NCI-H774 (cell line): ENCODE data around the gene TCERG1L.

Experiments used
- DNase-seq: peaks from one replicate; lab custom pipeline; 2025; lab: John Stamatoyannopoulos, UW

The TCERG1L gene

DNA sequence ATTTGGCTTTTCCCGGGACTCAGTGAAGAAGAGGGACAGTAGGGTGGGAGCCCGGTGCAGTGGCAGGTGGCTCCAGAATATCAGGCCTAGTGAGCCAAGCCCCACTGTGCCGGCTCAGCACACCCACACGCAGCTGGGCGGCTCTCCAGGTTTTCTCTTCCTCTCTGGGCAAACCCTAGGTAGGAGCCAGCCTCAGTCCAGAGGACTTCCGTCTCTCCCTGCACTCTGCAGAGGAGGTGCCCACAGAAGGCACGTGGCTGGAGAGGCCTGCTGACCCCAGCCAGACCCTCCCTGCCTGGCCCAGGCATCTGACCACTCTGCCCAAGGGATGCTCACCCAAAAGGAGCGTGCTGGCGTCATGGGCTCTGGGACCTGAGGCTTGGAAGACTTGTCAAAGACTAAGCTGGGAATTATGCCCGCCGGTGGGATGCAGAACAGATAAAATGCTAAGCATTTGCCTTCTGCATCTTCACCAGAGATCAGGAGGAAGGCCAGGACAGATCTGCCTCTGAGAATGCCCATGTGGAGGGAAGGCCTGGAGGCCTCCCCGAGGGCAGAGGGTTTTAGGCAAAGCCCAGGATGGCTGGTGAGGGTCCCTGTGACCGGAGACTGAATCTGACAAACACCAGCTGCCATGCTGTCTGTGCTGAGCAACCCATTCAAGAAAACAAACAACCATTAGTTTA is 40.2 kb downstream of the TCERG1L start:
- DNase-seq, result no peak

DNA sequence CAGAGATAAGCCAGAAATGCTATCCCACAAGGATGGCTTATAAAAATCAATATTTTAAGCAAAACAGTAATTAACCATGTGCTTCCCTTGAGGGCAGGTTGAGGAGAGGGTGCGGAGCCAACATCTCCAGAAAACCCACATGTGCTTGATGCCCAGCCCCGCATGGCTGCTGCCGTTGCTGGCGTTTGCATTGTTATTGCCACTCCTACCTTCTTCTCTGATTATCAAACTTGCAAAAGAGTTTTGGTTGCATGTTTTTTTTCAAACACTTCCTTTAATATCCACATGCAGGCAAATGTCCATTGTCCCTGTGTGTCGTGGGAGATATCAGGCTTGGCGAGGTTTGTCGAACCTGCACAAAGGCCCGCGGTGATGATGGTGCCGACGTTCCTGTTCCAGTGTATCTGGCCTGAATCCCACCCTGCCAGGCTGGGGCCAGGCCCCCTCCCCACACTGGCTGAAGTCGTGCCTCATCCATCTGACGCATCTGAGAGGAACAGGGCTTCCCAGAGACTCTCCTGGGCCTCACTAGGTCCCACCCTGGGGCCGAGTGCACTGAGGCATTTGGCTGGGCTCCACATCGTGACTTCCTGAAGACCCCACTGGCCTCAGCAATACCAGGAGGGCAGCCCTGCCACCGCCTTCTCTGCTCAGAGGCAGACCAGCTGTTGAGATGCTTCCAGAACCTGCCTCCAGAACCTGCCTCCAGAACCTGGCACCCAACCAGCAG is 40.9 kb downstream of the TCERG1L start:
- no peak for DNase-seq

DNA sequence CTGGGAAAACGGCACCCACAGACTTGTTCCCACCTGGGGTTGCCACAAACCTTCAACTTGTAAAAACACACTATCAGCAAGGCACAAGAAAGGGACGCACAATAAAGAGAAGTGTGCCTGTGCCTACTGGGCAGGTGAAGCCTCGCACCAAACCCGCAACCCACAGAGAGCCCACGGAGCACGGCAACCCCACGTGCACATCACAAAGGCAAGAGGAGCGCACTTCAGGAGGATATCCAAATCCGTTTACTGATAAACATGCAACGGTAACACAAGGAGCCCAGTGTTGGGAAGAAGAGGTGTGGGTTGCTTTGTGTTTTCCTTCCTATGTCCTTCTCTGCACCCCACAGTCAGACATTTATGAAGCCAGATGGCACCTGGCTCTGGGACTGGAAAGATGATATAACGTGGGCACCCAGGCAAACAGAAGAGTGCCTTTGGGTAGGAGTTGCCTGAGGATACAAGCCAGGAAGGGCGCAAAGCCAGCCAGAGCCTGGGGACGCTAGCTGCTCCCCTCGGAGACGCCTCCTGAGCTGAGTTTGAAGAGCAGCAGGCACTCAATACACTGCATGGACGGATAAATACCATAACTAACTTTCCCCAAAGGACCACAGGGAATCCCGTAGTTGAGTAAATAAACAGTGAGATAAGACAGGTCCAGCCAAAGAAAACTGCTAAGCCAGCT is 41.6 kb downstream of the TCERG1L start:
- DNase-seq, result no peak

DNA sequence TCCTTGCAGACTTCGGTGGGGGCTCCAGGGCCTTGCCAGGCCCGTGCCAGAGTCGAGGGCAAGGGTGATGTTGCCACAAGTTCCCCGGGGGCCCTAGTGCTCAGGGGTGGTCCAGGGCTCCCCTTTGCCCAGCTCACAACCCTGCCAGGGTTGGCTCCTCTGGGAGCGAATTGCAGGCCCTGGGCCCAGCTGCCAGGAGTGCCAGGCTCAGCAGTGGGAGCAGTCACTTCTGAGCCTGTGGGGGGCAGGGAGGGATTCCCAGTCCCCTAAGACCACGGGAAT is 43.8 kb downstream of the TCERG1L start:
- DNase-seq, result no peak

DNA sequence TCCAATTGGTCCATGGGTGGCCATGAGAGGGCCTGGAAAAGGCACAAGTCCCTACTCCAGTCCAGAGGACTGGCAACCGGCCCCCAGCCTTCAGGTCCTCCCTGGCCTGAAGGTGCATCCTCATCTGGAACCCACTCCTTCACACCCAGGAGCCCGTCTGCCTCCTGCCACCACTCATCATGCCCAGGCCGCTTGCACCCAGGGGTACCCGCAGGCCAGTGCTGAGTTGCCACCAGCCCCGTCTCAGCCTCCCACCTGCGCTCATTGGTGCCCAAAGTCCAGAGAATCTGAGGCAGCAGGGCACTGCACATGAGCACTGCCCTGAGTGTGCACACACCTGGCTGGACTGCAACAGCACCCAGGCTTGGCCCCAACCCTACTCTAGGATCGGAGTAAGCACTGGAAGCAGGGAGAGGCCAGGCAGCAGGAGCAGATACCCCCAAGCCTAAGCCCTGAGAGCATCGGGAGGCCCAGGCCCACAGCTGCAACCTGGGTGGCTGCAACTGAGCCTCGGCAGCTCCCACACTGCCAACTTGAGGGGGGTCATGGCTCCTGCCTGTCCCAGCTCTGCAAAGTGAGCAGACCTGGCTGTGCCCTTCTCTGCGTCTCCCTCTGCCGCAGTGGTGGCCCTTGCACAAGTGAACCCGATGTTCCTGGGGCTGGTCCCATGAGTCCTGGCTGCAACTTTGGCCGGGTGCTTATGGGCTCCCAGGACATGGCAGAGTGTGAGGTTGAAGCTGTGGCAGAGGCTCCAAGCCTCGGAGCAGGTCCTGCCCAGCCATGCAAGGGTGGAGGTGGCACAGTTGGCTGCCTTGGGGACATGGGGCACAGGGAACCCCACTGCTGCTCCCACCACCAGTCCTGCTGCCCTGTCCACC is 44.3 kb downstream of the TCERG1L start:
- no peak for DNase-seq

DNA sequence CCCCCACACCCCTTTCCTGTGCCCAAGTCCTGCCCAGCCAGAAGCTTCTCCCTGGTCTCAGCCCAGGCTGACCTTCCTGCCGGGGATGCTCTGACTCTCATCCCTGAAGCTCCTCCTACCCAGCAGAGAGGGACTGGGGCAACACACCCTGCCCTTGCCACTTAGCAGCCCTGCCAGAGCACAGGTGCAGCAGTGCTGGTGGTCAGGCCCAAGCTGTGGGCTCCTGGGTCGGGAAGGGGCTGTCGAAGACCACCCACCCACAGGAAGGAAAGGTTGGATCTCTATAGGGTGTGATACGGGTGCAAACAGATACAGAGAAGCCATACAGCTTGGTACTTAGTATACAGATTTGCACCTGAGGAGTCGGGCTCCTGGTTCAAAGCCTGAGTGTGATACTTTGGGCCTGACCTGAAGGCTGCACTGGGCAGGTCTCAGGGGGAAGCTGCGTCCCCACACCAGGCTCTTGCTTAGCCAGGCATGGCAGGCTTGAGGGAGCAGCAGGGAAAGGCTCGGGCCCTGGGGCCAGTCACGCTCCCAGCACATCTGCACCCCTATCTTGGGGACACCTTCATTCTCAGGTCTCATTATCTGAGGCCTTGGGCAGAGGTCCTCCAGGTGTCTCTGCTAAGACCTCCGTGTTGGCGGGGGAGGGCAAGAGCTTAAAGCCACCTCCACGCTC is 47.3 kb downstream of the TCERG1L start:
- DNase-seq, result no peak

DNA sequence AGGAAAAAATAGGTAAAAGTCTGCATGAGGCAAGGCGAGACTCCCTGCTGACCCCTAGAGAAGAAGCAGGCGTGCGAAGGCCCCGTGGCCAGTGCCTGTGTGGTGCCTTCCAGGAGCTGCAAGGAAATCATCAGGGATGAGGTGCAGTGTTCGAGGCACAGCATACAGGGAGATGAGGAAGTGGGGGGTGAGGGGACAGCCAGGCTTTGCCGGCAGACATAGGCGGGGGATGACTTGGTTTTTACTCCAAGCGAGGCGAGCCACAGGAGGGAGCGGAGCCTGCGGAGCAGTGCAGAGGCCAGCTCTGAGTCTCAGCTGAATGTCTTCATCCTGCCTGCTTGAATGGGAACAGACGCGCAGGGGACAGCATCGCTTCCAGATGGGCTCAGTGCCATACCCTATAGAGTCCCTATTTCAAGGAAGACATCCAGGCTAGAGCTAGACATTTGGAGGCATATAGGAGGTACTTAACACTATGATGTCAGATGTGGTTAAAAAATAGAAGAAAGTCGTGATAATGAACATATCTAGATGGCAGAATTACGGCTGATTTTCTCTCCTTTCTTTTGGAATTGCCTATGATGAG is 49.5 kb downstream of the TCERG1L start:
- no peak for DNase-seq

DNA sequence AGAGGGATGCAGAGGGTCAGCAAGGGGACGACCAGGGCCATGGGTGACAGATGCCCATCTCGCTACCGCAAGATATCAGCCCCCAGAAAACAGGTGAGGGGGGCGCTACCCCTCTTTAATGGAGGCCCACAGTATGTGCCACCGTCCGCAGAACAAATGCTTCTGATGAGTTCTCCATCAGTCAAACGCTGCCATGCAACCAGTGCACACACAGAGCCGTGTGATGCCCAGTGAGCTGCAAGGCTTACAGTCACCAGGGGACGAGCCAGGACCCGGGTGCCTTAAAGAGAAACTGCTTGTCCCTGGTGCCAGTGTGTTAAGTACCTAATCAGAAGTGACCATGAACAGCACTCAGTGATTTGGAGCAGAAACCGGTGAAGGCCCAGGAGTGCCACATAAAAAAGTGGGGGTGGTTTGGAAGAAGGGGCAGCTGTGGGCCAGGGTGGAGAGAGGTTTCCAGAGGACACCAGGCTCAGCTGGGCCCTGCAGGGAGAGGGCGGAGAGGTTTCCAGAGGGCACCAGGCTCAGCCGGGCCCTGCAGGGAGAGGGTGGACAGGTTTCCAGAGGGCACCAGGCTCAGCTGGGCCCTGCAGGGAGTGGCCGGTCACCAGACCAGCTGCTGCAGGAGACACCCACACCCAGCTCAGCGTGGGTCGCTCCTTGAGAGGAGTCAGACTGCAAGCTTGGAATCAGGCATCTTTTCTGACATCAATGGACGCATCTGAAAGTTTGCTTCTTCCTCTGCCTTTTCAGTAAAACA is 50.9 kb downstream of the TCERG1L start:
- no peak for DNase-seq

DNA sequence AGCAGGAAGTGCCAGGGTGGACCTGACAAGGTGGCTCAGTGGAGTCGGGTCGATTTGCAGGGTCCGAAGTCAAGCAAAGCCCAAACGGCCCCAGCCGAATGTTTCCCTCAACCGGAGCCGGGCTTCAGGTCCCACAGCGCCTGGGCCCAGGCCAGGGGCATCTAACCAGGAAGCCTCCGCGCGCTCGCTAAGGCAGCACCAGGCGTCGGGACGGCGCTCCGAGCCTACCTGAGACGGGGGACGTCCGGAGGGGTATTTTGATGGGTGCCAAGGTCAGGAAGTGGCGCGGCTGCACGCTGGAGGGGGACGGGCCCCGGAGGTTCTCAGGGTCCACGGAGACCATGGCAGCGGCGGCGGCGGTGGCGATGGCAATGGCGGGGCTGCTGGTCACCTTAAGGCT is 51.5 kb downstream of the TCERG1L start:
- DNase-seq, result no peak

DNA sequence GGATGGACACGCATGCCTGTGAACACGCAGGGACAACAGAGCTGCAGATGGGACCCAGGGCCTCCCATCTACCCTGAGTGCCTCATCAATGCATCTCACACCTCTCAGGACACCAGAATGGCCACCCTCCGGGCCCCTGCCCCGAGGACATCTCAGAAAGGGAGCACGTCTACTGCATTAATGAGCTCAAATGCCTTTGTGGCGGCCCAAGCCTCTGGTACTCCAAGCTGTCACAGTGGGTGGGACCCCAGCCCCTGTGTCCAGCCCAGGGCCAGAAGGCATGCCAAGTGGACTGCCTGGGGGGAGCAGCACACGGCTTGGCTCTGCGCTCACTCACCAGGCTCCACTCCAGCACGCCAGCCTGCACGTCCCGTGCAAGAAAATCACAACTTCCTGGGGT is 52.0 kb downstream of the TCERG1L start:
- DNase-seq, result no peak

DNA sequence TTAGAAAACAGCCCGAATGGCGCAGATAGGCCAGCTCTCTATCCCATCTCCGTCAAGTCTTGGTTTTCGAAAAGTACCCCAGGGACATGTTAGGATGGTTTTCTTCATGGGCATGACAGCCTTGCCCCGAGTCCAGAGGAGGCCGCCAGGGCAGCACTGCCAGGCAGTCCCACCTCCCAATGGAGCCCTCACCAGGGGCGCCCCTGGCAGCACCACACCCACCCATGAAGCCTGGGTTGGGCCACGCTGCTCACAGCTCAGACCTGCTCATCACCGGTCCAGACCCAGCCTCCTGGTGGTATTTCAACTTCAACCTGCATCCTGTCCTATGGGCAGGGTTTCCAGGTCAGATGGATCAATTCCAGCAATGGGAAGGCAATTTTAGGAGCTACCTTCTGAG is 53.3 kb downstream of the TCERG1L start:
- no peak for DNase-seq

DNA sequence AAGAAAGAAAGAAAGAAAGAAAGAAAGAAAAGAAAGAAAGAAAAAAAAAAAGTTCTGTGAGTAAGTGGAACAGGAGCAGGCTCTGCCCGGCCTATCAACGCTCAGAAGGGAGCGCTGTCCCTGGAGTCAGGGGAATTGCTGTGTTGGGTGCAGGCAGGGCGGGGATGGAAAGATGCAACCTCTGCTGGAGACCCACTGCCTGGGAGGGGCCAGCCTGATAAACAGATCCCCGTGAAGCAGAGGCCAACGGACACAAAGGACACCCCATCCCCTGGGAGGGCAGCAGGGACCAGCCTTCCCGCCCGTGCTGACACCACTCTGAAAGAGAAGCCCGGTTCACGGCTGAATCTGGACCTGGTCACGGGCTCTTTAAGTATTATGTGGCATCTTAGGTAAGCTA is 54.5 kb downstream of the TCERG1L start:
- no peak for DNase-seq

DNA sequence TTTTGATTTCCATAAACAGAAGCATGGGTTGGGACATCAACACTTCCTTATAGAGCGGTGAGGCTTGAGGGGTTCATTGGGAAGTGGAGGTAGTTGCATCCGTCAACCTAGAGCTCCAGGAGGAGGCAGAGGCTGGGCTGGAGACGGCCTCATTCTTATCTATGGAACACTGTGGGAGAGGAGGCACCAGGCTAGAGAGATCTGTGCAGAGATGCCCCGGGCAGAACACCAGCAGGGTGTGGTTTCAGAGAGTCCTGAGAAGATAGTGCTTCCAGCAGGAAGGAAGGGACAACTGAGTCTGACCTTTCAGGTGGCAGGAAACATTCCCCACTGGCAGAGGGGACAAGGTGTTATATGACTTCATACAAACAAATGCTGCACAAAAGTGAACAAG is 56.7 kb downstream of the TCERG1L start:
- no peak for DNase-seq

DNA sequence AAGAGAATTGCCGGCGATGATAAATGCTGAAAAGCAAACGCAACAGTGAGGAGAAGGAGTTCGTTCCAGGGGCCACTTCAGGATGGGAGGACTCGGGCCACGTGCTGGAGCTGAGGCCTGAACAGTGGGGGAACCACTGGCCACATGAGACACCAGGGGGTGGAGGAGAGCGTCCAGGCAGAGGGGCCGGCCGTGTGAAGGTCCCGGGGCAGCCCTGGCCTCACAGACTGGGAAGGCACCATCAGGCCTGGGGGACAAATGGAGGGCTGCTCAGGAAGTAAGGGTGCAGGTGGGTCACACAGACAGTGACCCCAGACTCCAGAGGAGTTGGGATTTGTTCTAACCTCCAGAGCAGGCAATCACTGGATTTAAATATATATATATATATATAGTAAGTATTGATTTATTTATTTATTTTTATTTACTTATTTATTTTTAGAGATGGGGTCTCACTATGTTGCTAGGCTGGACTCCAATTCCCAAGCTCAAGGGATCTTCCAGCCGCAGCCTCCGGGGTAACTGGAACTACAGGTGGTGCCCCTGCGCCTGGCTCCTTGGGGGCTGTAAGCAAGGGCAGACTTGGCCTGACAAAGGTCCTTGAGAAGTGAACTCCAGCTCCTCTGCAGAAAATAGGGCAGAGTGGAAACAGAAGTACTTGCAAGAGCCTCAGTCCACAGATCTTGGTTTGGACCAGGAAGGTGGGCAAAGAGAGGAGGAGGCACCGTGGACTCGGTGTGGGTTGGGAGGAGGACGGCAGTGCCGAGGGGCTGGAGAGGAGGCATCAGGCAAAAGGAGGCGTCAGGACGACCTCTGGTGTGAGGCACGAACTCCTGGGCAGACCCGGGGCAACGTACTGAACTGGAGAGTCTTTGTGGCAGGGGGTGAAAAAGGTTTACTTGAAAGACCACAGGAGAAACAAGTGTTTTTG is 57.3 kb downstream of the TCERG1L start:
- no peak for DNase-seq

DNA sequence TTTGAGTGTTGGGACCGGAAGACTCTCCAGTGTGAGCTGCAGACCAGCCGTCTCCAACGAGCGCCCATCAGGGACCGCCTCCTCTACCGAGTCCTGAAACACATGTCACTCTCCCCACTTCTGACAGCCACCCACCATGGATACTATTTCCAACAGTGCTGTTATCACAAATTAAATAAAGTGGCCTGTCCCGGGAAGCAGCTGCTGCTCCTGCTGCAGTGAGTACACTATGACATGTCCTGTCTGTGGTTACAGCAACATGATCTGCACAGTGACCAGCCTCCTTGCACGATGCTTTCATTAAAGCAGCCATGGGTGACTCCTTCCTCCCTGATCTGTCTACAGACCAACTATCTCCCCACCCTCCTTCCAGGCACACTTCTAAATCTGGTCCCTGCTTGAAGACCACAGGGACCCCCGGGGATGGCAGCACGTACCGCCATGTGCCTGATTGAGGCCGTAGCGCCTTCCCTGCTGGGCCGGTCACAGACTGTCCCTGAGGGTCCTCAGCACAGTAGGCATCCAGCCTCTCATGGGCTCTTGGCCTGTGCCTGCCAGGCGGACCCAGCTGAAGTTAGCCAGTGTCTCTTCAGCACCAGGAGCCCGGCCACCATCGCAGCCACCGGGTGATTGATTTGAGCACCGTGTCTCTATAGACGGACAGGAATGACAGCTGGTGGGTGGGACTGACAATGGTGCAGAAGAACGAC is 58.8 kb downstream of the TCERG1L start:
- DNase-seq, result no peak

DNA sequence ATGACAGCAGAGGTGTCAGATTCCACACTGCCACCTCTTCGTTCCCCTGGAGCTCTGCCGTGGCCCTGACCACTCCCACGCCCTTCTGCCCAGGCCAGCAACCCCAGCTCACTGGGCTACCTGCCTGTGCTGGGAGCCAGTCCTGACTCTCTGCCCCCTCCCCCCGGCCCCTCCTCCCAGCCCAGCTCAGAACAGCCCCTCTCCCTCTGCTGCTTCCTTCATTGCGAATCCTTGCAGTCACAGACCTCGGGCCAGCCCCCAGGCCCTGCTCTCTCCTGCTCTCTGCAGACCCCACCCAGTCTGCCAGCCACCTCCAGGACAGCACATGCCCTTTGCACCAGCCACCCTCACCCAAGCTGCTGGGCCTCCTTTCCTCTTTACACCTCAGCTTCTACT is 60.4 kb downstream of the TCERG1L start:
- no peak for DNase-seq

DNA sequence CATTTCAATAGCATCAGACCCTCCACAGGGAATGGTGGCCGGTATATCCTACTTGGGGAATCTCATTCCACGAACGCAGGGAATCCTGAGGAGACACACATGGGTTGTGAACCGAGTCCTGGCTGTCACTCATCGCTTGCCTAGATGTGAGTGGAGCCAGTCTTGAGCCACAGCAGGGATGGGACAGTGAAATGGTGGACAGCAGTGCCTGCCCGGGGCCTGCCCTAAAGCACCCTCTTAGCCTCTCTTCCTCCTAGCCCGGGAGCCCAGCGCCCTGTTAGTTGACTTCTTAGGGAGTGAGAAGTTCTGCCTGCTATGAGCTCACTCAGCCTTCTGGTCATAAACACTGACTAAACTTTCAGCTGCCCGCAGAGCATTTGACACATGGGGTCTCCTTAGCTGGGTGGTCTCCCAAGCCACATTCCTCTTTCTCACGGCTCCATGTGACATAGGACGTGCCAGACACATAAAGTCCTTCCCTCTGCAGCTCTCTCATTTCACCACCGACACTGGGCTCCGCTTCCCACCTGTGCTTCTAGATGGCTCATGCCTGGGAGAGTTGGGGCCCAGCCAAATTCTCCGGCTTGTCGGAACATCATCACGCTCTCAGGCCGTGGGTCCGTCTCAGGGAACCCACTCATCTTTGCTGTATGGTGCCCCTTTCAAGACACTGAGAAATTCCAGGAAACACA is 60.9 kb downstream of the TCERG1L start:
- no peak for DNase-seq

DNA sequence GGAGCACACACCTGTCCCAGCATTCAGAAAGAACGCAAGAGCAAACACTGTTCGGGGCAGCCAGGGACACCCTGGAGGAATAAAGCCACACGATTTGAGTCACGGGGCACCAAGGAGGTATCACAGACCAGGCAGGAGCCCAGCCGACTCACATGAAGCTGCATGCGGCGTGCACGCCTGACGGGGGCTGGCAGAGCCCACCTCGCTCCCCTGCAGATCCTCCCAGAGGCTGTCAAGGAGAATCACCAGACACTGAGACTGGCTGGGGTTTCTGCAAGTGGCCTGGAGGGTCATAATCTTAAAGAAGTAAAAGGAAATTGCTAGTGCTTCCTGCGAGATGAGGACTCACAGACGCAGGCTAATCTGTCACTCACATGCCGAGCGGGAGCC is 61.6 kb downstream of the TCERG1L start:
- DNase-seq, result no peak
